ENCODE data around the gene CCDC83. TPM values are rescaled to one million over a fixed set of nuclear protein-coding genes. Genes with fewer than 3 reads are reported as not detected.
A peak's percentile ranks its signal among the peaks of the same experiment; 100 is the strongest.

CCDC83 gene
- total and polyA plus RNA-seq, 9 of the 15 experiments (the other 6 are each of a cell fraction or from before 2014, with no cell fraction given), result not detected

GRCh38 chr11:85854557-85855340 lies 434 bp upstream of the CCDC83 start (continued):
- peak; percentile 99 for TF ChIP-seq MGA (IDR thresholded peaks at IDR 0.05)
- TF ChIP-seq MEF2D (tag; conservative IDR thresholded peaks at IDR 0.05; ENCODE audit: low read depth), result no peak; the same call in 1 of the 2 replicates
- 0 out of 4 replicates have a peak, but pooled peaks of 1 of the 2 experiments have one; percentile 52 for TF ChIP-seq SIN3A (IDR thresholded peaks at IDR 0.05; ENCODE audit: borderline replicate concordance in 2 of 2, control insufficient read depth in 1 of 2, low read depth in 2 of 2, low read length in 2 of 2)
- TF ChIP-seq ZBTB12 (CRISPR knock-in tag; IDR thresholded peaks at IDR 0.05), result no peak
- TF ChIP-seq SRSF7 (optimal IDR thresholded peaks at IDR 0.05; ENCODE audit: low read depth, low read length), result no peak
- peak; percentile 43; the same call in 1 of the 2 replicates for TF ChIP-seq SMARCA4 (IDR thresholded peaks at IDR 0.05)
- peak; percentile 32; the same call in 1 of the 2 replicates for TF ChIP-seq JUND (IDR thresholded peaks at IDR 0.05; ENCODE audit: borderline replicate concordance, low read depth, low read length)
- TF ChIP-seq JUND (tag; IDR thresholded peaks at IDR 0.05; ENCODE audit: borderline replicate concordance, low read depth, low read length), result no peak; the same call in 2 of the 3 replicates
- peak; percentile 80; the same call in 1 of the 2 replicates for TF ChIP-seq NR1H2 (CRISPR knock-in tag; IDR thresholded peaks at IDR 0.05)
- peak; percentile 3; the same call in 1 of the 2 replicates for TF ChIP-seq ZNF512 (tag; IDR thresholded peaks at IDR 0.05)
- TF ChIP-seq ZNF146 (CRISPR knock-in tag; IDR thresholded peaks at IDR 0.05; ENCODE audit: unreplicated experiment), result no peak
- peak; percentile 67 for TF ChIP-seq SUPT5H (IDR thresholded peaks at IDR 0.05)

Measured in K562 (cell line).